GM19351 (cell line): ENCODE measurements around the gene SNRNP70.
A peak's percentile ranks its signal among the peaks of the same experiment; 100 is the strongest.
"Not testable (repeated sequence)": the region's sequence is repeated elsewhere in the genome, so short reads cannot be mapped to it uniquely, and the experiment has no call there.

Source experiments
- ATAC-seq: cut with Tn5 transposase; IDR thresholded peaks from one replicate; pipeline ENCODE4 v1.9.1; 2021; ENCODE audit warnings: mild to moderate bottlenecking, moderate library complexity; ENCODE audit not compliant: unreplicated experiment

SNRNP70 gene, protein sequence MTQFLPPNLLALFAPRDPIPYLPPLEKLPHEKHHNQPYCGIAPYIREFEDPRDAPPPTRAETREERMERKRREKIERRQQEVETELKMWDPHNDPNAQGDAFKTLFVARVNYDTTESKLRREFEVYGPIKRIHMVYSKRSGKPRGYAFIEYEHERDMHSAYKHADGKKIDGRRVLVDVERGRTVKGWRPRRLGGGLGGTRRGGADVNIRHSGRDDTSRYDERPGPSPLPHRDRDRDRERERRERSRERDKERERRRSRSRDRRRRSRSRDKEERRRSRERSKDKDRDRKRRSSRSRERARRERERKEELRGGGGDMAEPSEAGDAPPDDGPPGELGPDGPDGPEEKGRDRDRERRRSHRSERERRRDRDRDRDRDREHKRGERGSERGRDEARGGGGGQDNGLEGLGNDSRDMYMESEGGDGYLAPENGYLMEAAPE

DNA sequence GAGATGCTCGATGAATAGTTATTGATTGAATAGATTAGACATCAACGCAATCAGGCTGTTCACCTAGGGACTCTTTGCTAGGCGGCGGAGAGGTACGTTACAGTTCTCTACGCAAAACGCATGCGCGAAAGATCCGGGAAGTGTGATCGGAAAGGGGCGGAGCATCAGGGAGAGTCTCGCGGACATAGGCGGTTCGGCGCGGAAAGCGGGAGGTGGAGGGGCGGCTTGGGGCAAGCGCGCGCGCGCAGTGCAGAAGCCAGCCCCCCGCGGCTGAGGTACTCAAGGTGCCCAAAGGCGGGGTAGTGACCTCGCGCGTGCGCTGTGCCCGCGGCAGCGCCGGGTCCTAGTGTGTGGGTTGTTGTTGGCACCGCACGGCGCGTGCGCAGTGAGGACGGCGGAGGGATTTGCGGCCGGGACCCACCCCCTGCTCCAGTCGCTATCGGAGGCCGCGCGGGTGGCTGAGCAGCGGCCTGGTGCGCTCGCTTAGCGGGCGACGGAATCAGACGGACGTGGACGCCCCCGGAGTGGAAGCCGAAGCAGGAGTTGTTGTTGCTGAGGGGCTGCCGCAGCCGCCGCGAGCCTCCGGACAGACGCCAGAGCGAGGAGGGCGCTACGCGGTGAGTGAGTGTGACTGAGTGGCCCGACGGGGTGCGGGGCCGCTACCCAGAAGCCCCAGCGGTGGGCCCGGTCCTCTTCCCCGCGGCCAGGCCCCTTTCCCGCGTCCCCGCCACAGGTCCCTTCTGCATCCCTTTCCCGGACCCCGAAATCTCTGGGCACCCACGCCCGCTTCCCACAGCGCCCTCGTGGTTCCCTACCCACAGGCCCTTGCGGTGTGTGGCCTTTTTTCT, at the start of gene SNRNP70:
TSS of gene SNRNP70 (plus strand) at position 432 of the 848 bp plus-strand sequence. CDS start 964 bp downstream, outside the sequence.
- peak; percentile 85 for ATAC-seq

DNA sequence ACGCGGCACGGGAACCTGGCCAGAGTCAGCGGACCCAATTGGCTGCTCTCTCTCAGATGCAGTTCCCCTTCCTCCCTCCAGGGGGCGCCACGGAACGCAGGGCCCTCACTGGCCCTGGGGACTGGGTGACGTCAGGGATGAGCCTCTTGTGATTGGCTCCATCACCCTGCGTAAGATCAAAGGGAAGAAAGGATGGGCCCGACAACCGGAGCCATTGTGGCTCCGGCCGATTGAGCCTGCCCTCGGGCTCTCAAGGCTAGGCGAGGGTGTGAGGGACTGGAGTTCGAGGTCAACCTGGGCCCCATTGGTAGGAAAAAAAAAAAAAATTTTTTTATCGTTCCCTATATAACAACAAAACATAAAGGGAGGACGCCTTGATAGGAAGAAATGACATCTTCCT, 48.4 kb upstream of the SNRNP70 start, which contains the start of gene CGB1:
TSS of gene CGB1 (minus strand) at position 81 of the 400 bp plus-strand sequence. CDS start 184 bp downstream, outside the sequence.
- ATAC-seq: not testable (repeated sequence)

DNA sequence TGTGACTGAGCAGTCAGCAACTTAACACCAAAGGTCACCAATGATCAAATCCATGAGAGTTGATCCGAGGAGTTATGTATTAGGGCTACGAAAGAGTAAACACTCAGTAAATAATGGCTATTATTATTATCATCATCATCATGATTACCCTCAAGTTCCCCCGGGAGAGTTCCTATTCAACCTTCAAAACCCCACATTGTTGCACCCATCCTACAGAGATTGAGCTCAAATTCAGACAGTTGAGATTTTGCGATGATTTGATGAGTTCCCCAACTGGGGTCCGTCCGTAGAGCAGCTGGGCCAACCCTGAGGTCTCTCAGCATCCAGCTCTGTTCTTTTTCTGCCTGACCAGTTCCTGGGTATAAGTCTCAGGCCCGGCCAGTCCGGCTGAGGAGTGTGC, 47.1 kb upstream of the SNRNP70 start:
- not testable (repeated sequence) for ATAC-seq

GRCh38 chr19:49038557-49039276, 46.5 kb upstream of the SNRNP70 start:
- not testable (repeated sequence) for ATAC-seq

DNA sequence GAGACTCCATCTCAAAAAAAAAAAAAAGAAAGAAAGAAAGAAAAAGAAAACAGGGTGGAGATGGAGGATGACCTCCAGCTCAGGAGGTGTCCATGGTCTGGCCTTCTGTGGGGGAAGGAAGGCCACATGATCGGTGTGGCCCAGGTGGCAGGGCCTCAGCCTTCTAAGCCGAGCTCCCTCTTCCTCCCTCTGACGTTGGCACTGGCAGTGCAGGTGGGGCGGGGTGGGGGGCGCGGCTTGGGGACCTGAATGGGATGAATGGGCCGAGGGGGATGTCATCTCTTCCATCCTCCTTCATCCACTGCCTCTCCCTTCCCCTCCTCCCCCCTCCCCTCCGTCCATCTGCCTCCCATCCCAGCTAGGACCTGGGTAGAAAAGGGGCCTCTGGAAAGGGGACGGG, 45.5 kb upstream of the SNRNP70 start:
- ATAC-seq: not testable (repeated sequence)

GRCh38 chr19:49042177-49042576, 43.1 kb upstream of the SNRNP70 start:
- ATAC-seq: no peak

DNA sequence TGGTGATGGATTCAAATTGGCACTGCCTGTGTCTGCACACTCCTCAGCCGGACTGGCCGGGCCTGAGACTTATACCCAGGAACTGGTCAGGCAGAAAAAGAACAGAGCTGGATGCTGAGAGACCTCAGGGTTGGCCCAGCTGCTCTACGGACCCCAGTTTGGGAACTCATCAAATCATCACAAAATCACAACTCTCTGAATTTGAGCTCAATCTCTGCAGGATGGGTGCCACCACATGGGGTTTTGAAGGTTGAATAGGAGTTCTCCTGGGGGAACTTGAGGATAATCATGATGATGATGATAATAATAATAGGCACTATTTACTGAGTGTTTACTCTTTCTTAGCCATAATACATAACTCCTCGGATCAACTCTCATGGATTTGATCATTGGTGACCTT, 42.6 kb upstream of the SNRNP70 start:
- ATAC-seq: not testable (repeated sequence)

GRCh38 chr19:49043548-49043947, 41.7 kb upstream of the SNRNP70 start, which contains the start of gene CGB5:
TSS of gene CGB5 (plus strand) at chr19:49043848. CDS start at chr19:49044210, 362 bp downstream.
- ATAC-seq: not testable (repeated sequence)

DNA sequence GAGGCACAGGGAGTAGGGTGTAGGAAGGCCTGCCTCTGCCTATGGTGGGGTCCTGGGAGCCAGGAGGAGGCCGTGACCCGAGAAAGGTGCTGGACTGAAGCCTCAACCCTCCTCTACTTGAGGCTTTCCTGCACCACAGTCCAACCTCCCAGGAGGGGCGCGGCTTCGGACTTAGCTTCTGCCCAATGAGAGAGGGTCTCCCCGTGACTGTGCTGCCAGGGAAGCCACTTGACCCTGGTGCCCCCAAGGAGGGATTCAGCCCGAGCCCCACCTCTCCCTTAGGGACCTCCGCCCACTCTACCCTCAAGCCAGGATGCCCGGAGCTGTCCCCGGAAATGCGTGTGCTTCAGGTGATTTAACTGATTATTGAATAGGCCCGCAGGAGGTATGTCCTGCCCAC, 36.2 kb upstream of the SNRNP70 start, which contains the start of gene CGB8:
TSS of gene CGB8 (minus strand) at position 101 of the 400 bp plus-strand sequence. CDS start 372 bp downstream, outside the sequence.
- not testable (repeated sequence) for ATAC-seq

- ATAC-seq: not testable (repeated sequence)
Measured at GRCh38 chr19:49049834-49050233, 35.4 kb upstream of the SNRNP70 start.

GRCh38 chr19:49050376-49051033, 34.7 kb upstream of the SNRNP70 start:
- not testable (repeated sequence) for ATAC-seq

DNA sequence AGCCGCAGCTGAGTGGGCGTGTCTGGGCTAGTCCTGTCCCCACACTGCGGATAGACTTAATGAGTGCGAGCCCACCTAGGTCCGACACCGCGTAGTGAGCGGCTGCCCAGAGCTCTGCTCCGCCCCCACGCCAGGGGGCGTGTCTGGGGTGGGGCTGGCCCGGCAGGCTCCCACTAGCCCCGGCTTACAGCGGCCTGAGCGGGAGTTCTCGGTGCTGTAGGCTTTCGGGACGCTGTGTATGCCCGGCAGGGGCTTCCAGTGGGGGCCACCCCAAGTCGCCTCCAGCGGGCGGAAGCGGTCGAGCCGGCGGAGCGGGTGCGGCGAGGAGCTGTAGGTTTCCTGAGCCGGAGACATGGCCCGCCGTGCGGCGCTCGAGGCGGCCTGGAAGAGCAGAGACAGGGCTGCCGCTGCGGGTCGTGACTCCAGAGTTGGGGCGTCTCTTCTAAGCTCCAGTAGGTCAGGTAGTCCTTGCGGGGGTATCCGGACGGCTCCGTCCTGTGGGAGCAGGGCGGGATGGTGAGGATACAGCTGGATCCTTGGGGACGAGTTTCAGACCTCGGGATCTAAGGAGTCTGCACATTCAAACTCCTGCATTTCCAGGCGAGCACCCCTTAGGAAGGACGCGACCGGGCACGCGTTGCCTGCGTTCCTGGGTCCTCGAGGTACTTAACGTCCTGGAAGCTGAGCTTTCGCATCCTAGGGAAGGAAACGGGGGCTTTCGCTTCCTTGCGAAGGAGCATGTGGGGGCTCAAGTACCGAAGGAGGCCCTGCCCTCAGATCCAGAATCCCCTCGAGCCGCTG, 28.9 kb upstream of the SNRNP70 start:
- no peak for ATAC-seq

DNA sequence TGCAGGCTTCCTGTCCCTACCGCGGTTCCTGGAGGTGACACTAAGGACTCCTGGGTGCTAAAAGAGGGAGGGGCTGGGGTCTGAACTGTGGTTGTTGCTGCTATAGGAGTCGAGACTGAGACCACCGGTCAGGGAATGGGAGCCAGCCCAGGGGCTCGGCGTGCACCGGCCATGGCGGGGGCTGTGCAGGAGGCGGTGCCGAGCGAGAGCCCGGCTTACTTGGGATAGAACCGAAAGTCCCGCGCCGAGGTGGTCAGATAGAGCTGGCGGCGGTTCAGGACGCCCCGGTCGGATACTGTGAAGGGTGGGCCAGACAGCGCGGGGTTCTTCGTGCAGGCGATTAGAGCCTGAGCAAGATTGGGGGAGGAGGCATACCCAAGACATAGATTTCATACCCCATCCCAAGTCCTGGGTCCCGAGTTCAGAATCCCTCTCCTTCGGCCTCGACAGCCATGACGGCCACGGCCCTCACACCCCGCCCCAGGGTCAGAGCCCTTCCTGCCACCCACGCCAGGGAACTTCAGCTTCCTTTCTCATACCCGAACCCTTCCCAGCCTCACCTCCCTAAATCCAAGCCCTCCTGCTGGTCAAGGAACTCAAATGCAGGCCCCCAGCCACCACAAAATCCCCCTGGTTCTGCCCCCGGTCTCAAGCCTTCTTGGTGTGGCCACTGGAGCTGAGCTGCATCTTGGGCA, 28.2 kb upstream of the SNRNP70 start:
- ATAC-seq: not testable (repeated sequence)

- no peak for ATAC-seq
Measured at GRCh38 chr19:49057636-49058234, 27.5 kb upstream of the SNRNP70 start, which contains the start of gene CGB7. TSS of gene CGB7 (minus strand) at chr19:49057749. CDS start at chr19:49055375, 2,374 bp downstream.

GRCh38 chr19:49058562-49058961, 26.7 kb upstream of the SNRNP70 start:
- no peak for ATAC-seq

- no peak for ATAC-seq
Measured at GRCh38 chr19:49059053-49059452, 26.2 kb upstream of the SNRNP70 start.

DNA sequence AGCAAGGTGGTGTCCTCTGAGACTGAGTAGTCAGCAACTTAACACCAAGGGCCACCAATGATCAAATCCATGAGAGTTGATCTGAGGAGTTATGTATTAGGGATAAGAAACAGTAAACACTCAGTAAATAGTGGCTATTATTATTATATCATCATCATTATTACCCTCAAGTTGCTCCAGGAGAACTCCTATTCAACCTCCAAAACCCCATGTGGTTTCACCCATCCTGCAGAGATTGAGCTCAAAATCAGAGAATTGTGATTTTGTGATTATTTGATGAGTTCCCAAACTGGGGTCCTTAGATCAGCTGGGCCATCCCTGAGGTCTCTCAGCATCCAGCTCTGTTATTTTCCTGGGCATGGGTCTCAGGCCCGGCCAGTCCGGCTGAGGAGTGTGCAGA, 24.3 kb upstream of the SNRNP70 start:
- ATAC-seq: no peak

DNA sequence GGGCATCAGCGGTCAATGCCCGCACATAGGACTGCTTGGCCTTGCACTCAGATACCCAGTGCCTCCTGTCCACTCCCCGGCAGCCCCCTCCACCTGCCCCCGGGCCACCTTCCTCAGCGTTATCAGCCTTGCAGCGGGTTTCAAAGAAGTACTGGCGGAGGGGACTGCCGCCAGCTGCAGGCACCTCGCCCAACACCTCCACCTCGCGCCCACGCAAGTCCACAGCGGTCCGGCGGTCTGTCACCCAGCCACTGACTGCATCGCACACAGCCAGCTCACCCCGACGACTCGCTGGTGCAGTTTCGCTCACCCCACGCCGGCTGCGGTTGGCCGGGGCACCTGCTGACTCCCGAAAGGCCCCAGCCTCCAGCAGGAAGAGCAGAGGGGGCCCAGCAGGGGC, 23.8 kb upstream of the SNRNP70 start:
- ATAC-seq: no peak
